GM21526 (cell line): ENCODE results near the gene NUDT22.

ENCODE experiments used
- ATAC-seq: cut with Tn5 transposase; IDR thresholded peaks from one replicate; pipeline ENCODE4 v1.9.1; 2021; ENCODE audit warnings: moderate library complexity; ENCODE audit not compliant: unreplicated experiment, low FRiP score

NUDT22 gene

GRCh38 chr11:64253043-64253442 is 27.0 kb downstream of the NUDT22 start:
- no peak for ATAC-seq

GRCh38 chr11:64253481-64253880 is 27.4 kb downstream of the NUDT22 start:
- ATAC-seq: no peak

GRCh38 chr11:64254326-64254725 is 28.3 kb downstream of the NUDT22 start:
- ATAC-seq: no peak

- ATAC-seq: no peak
Measured at GRCh38 chr11:64255135-64256128, 29.4 kb downstream of the NUDT22 start.

- ATAC-seq: no peak
Measured at GRCh38 chr11:64256300-64256699, 30.2 kb downstream of the NUDT22 start.

- ATAC-seq: no peak
Measured at GRCh38 chr11:64258356-64258755, 32.3 kb downstream of the NUDT22 start.

GRCh38 chr11:64258946-64259532 is 33.0 kb downstream of the NUDT22 start:
- ATAC-seq: no peak

- no peak for ATAC-seq
Measured at GRCh38 chr11:64259533-64260067, 33.5 kb downstream of the NUDT22 start.

GRCh38 chr11:64260147-64260708 is 34.2 kb downstream of the NUDT22 start:
- no peak for ATAC-seq

- ATAC-seq: no peak
Measured at GRCh38 chr11:64261556-64262080, 35.5 kb downstream of the NUDT22 start.

- no peak for ATAC-seq
Measured at GRCh38 chr11:64262271-64263002, 36.4 kb downstream of the NUDT22 start.

GRCh38 chr11:64263021-64263946 is 37.2 kb downstream of the NUDT22 start:
- ATAC-seq: no peak

GRCh38 chr11:64263947-64264317 is 37.9 kb downstream of the NUDT22 start:
- no peak for ATAC-seq

- ATAC-seq: no peak
Measured at GRCh38 chr11:64264371-64264852, 38.3 kb downstream of the NUDT22 start.

- ATAC-seq: no peak
Measured at GRCh38 chr11:64265176-64266160, 39.4 kb downstream of the NUDT22 start.

GRCh38 chr11:64266339-64266738 is 40.3 kb downstream of the NUDT22 start:
- no peak for ATAC-seq

GRCh38 chr11:64267207-64267945 is 41.3 kb downstream of the NUDT22 start:
- no peak for ATAC-seq
